GM21576 (cell line): ENCODE measurements around the gene UBL4B.

Experiments used
- ATAC-seq: cut with Tn5 transposase; IDR thresholded peaks from one replicate; pipeline ENCODE4 v1.9.1; 2021; ENCODE audit warnings: mild to moderate bottlenecking, moderate library complexity; ENCODE audit not compliant: unreplicated experiment

UBL4B gene

GRCh38 chr1:110151175-110151669 is 39.0 kb downstream of the UBL4B start:
- no peak for ATAC-seq

GRCh38 chr1:110152133-110152785 is 40.0 kb downstream of the UBL4B start:
- ATAC-seq = no peak

- ATAC-seq = no peak
Measured at GRCh38 chr1:110153407-110153950, 41.2 kb downstream of the UBL4B start.

- ATAC-seq = no peak
Measured at GRCh38 chr1:110155878-110156522, 43.8 kb downstream of the UBL4B start.

- no peak for ATAC-seq
Measured at GRCh38 chr1:110158261-110158660, 46.0 kb downstream of the UBL4B start.

- no peak for ATAC-seq
Measured at GRCh38 chr1:110159168-110159567, 46.9 kb downstream of the UBL4B start.

GRCh38 chr1:110160538-110161100 is 48.4 kb downstream of the UBL4B start:
- ATAC-seq = no peak

GRCh38 chr1:110161165-110161564 is 48.9 kb downstream of the UBL4B start:
- ATAC-seq = no peak

DNA sequence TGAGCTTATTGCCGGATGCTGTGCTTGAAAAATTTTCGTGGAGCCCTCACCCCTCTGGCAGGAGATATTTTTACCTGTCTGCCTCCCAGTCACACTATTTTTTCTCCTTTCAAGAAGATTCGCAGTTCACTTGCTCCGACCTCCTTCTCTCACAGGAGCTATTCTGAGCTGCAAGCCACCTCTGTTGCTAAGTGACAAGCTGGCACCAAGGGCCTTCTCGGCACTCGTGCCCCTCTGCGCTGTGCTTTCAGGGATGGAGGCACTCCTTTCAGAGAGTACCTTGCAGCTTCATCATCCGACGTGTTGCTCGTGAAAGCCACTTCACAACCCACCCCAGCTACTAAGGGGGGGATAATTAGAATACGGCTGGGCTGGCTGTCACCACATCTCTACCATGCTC is 49.6 kb downstream of the UBL4B start:
- no peak for ATAC-seq
